NOMO-1 (cell line): ENCODE results near the gene SDF2L1.
"Not testable (repeated sequence)": the region's sequence is repeated elsewhere in the genome, so short reads cannot be mapped to it uniquely, and the experiment has no call there.

Source experiments
- DNase-seq, 2 experiments: peaks; one replicate each; lab custom pipeline; 2025; ENCODE audit not compliant: unreplicated experiment in 2 of 2; lab: John Stamatoyannopoulos, UW

Gene SDF2L1, protein sequence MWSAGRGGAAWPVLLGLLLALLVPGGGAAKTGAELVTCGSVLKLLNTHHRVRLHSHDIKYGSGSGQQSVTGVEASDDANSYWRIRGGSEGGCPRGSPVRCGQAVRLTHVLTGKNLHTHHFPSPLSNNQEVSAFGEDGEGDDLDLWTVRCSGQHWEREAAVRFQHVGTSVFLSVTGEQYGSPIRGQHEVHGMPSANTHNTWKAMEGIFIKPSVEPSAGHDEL

GRCh38 chr22:21641789-21642583 lies at the start of gene SDF2L1:
Gene SDF2L1, plus strand, starts transcription at chr22:21642302. Its CDS starts 35 bp downstream, at chr22:21642337.
- DNase-seq, result peak; percentile 97 to 99

DNA sequence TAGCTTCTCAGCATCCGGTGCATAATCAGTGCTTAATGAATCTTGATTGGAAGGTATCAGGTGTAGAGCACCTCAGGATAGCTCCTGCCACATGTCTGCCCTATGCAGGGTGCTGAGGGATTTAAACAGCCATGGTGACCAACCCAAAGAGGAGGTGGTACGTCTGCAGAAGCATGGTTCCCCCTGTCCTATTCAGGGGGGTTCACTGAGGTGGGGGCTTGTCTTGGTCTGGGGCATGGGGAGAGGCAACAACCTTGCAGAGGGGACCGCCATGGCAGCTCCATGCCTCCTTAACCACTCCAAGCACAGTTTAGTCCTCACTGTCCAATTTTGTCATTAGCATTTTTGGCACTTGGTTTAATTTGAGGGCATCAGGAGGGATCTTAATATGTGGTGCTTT lies 49.7 kb upstream of the SDF2L1 start:
- DNase-seq, result no peak

- DNase-seq, result no peak
Observed at GRCh38 chr22:21593406-21594232, 48.5 kb upstream of the SDF2L1 start.

DNA sequence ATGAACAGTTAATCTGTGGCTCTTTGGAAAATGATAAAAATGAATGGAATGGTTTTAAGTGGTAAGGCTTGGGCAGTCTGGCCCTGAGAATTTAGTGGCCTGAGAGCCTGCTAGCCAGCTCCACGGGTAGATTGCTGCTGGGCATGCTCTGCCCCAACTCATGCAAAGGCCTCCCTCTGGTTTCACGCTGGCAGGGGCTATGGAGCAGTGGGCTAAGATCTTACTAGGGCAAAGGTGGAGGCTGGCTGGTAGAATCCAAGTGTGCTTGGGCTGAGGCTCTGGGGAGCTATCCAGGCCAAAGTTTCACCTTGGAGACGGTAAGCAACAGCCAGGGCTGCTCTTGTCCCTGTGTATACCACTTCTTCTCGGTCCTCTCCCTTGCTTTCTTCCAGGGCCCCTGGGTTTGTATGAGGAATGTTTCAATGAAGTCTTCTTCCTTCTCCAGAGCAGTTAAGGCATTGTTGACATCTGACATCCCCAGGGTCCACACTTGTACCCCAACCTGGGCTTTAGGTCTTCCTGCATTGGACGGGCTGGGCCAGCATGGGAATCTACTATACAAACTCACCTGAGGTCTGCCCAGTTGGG lies 47.1 kb upstream of the SDF2L1 start:
- no peak for DNase-seq

DNA sequence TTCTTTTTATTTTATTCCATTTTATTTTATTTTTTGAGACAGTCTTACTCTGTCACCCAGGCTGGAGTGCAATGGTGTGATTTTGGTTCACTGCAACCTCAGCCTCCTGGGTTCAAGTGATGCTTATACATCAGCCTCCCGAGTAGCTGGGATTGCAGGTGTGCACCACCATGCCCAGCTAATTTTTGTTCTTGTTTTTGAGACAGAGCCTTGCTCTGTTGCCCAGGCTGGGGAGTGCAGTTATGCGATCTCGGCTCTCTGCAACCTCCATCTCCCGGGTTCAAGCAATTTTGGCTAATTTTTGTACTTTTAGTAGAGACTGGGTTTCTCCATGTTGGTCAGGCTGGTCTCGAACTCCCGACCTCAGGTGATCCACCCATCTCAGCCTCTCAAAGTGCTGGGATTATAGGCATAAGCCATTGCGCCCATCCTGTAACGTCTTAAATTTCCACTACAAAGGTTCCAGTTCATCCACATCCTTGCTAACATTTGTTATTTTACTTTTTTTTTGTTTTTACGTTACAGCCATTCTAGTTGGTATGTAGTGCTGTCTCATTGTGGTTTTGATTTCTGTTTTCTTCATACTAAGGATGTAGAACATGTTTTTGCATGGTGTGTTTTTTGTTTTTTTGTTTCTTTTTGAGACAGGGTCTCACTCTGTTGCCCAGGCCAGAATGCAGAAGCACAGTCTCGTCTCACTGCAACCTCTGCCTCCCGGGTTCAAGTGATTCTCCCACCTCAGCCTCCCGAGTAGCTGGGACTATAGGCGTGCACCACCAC lies 45.6 kb upstream of the SDF2L1 start:
- not testable (repeated sequence) for DNase-seq

DNA sequence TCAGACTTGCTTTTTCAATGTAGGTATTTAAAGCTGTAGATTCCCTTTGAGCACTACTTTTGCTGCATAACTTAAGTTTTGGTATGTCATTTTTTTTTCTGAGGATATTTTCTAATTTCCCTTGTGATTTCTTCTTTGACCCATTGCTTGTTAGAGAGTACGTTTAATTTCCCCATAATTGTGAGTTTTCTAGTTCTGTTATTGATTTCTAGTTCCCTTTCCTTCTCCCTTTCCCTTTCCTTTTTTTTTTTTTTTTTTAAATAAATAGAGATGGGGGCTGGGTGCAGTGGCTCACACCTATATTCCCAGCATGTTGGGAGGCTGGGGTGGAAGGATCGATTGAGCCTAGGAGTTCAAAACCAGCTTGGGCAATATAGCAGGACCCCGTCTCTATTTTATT lies 43.8 kb upstream of the SDF2L1 start:
- DNase-seq, result no peak

DNA sequence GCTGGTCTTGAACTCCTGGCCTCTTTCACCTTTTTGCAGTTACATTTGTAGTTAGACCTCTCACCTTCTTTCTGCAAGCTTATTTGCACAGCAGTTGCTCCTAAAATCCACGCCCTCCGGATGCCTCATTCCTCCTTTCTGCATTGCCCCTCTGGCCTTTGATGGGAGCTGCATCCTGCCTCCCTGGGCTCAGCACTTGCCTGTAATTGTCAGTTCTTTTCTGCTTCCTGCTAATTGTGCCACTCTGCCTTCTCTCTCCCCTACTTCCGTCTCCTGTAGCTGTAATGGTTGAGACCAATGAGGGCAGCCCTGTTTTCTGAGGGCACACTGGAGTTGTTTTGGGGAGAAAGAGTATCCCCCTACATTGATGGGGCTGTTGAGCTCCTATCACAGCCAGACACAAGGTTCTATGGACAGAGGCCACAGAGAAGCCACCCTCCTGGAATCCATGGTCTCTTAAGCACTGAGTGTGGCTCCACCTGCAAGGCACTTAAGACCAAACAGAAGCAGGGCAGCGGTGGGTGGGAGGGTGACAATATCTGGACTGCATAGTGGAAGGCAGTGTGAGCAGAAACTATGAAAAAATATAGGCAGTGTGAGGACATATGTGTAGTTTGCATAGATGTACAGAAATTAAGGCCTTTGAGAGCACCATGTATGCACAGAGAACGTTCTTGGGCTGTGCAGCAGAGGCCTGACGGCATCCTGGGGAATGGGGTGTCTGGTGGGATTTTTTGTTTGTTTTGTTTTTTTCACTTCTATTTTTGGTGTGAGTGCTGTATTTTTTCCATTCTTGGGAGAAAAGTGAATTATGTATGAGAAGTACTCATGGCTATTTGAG lies 42.8 kb upstream of the SDF2L1 start:
- no peak for DNase-seq

DNA sequence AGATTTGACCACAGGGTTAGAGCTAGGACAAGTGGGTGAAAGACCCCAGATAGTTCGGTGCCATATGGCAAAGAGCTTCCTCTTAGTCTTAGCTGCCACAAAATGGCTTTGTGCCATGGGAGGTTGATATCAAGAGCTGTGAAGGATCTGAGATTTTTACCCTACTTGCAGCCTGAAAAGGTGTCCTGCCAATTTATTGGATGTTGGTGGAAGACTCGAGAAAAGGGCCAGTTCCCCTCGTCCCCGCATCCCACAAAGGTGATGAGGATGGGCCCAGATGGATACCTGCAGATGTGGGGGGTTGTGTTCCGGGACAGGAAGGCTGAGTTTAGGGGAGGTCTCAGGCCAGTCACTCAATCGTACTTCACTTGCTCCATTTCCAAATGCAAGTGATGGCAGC lies 39.5 kb upstream of the SDF2L1 start:
- DNase-seq, result no peak

DNA sequence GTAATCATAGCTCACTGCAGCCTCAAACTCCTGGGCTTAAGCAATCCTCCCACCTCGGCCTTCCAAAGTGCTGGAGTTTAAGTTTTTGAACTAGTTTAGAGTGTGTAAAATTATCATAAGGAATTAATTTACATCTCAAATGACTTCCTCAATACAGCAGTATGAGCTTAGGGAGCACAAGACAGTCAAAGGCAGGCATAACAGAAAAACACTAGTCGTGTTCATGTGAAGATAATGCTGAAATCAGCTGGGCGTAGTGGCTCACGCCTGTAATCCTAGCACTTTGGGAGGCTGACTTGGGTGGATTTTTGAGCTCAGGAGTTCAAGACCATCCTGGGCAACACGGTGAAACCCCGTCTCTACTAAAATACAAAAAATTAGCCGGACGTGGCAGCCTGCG lies 38.1 kb upstream of the SDF2L1 start:
- no peak for DNase-seq

GRCh38 chr22:21605887-21606564 lies 36.1 kb upstream of the SDF2L1 start:
- no peak for DNase-seq

DNA sequence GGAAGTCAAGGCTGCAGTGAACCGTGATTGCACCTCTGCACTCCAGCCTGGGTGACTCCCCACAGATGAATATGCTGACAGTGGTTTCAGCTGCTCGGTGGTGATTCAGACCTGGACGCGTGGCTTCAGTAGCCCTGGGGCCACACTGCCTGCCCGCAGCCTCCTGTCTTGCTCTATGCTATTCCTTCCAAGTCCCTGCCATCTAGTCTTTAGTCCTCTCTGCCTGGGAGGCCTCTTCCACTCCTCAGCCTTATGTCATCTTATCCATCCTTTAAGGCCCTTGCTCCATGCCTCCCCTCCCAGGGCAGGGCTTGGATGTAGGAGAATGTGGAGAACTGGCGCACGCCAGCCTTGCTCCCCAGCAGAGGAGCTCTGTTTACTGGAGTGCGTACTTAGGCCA lies 35.3 kb upstream of the SDF2L1 start:
- no peak for DNase-seq

GRCh38 chr22:21609556-21610157 lies 32.4 kb upstream of the SDF2L1 start:
- DNase-seq, result not testable (repeated sequence)

DNA sequence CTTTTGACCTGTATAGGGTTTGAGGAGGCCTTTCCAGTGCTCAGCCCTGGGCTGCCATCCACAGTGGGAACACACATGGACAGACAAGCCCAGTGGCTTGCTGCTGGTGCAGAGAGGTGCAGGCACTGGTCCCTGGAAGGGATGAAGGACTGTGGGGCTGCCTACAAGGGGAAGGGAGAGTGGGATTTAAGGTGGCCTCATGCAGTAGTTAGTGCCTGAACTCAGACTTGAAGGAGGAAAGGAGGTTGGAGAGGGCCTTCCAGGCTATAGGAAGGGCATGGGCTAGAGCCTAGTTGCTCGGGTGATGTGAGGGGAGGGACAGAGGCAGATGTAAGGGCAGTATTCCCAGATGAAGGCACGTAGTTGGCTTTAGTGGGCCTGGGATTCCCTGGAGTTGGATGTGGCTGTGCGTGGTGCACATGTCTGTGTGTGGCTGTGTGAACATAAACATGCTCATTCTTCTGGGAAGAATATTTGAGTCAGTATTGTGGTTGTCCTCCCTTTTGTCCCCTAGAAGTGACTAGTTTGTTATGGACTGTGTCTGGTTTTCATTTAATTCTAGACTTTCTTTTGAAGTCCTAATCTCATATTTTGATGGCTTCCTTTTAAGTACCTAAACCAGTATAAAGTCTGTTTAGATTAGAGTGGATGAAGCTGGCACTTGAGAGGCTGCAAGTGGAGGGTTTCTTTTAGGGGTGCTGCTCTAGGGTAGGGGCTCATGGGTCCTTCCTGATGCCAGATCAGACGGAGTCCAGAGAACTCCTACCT lies 30.7 kb upstream of the SDF2L1 start:
- no peak for DNase-seq

DNA sequence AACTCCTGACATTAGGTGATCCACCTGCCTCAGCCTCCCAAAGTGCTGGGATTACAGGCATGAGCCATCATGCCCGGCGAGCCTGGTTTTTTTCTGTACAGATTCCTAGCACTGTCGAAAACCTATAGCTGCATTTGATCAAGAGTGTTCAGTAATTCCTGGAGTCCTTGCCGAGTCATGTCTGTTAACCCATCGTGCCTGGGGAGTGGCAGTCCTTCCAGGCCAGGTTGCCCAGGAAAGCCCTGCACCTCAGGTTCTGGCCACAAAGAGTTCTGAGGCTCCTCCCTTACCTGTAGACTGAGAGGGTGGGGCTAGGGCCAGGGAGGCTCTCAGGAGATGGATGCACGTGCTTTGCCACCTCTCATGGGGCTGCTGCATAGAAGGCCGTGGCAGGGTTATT lies 29.2 kb upstream of the SDF2L1 start:
- DNase-seq, result no peak

GRCh38 chr22:21613553-21614233 lies 28.4 kb upstream of the SDF2L1 start:
- no peak for DNase-seq

DNA sequence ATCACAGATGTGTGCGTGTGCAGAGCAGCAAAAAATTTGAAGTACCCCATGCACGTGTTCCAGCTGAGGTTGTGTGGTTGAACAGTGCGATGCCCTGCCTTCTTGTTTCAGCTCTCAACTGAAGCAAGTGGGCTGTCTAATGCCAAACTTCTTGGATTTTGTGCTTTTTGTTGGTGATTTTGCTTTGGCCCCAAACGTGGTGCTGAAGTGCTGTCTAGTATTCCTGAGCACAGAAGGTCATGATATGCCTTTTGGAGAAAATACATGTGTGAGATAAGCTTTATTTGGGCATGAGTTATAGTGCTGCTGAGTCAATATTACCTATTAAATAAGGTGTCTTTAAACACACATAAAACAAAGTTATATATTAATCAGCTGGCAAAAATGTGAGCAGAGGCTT lies 26.4 kb upstream of the SDF2L1 start:
- DNase-seq, result no peak

GRCh38 chr22:21617337-21617736 lies 24.8 kb upstream of the SDF2L1 start:
- not testable (repeated sequence) for DNase-seq
